ENCODE data around the gene PLPPR5. TPM values are rescaled to one million over a fixed set of nuclear protein-coding genes. Genes with fewer than 3 reads are reported as not detected.
"Not testable (repeated sequence)": the region's sequence is repeated elsewhere in the genome, so short reads cannot be mapped to it uniquely, and the experiment has no call there.

PLPPR5 gene
- polyA plus RNA-seq = not detected

GRCh38 chr1:99004861-99005442 lies at the start of gene PLPPR5:
Gene PLPPR5, minus strand, starts transcription at chr1:99004861. Its CDS starts 190 bp downstream, at chr1:99004671.
- Mint-ChIP-seq H3K27ac (no peak within 1 kb of the TSS), H3K4me1 (peaks cover 0 to 3% of the 10 kb centered on the region in 2 donors), H3K36me3 (no peaks in the 10 kb centered on the region)

GRCh38 chr1:99051611-99052283 lies 47.1 kb upstream of the PLPPR5 start:
- Mint-ChIP-seq H3K27me3 (ENCODE audit: low read depth in 3 of 3) (peaks cover 0 to 3% (median 0%) of the 10 kb centered on the region in 3 donors), H3K27ac (no peak overlapping the region), H3K36me3 (no peaks in the 10 kb centered on the region), H3K4me1 (no peaks in the 10 kb centered on the region), H3K9me3 (peaks cover 0 to 7% (median 0%) of the 10 kb centered on the region in 6 donors), H3K4me3 (no peak overlapping the region)
- DNase-seq = no peak

More at GRCh38 chr1:99004861-99005442, at the start of gene PLPPR5:
- DNase-seq = no peak
- H3K9me3 Mint-ChIP-seq = peaks cover 0 to 12% (median 3%) of the 10 kb centered on the region in 6 donors
- peak within 1 kb of the TSS in 2 of 5 donors; percentile 18 to 40 for H3K4me3 Mint-ChIP-seq
- H3K27me3 Mint-ChIP-seq (ENCODE audit: low read depth in 3 of 3) = peaks cover 4 to 27% (median 7%) of the 10 kb centered on the region in 3 donors

GRCh38 chr1:99049745-99050144 lies 45.1 kb upstream of the PLPPR5 start:
- DNase-seq = no peak
- no peak overlapping the region for H3K27ac Mint-ChIP-seq
- H3K4me1 Mint-ChIP-seq = no peaks in the 10 kb centered on the region
- H3K9me3 Mint-ChIP-seq = peaks cover 0 to 7% (median 0%) of the 10 kb centered on the region in 6 donors
- H3K27me3 Mint-ChIP-seq (ENCODE audit: low read depth in 3 of 3) = peaks cover 0 to 3% (median 0%) of the 10 kb centered on the region in 3 donors
- H3K4me3 Mint-ChIP-seq = no peak overlapping the region
- no peaks in the 10 kb centered on the region for H3K36me3 Mint-ChIP-seq

GRCh38 chr1:99036746-99037145 lies 32.1 kb upstream of the PLPPR5 start:
- not testable (repeated sequence) for H3K27ac Mint-ChIP-seq; H3K27me3 Mint-ChIP-seq (ENCODE audit: low read depth in 3 of 3); DNase-seq; H3K36me3 Mint-ChIP-seq; H3K4me1 Mint-ChIP-seq; H3K4me3 Mint-ChIP-seq
- peaks cover 9 to 37% (median 16%) of the 10 kb centered on the region in 6 donors for H3K9me3 Mint-ChIP-seq

- Mint-ChIP-seq H3K4me1 (no peaks in the 10 kb centered on the region), H3K4me3 (no peak overlapping the region), H3K36me3 (no peaks in the 10 kb centered on the region), H3K9me3 (peaks cover 0 to 3% (median 2%) of the 10 kb centered on the region in 6 donors), H3K27ac (no peak overlapping the region), H3K27me3 (ENCODE audit: low read depth in 3 of 3) (peaks cover 0 to 3% (median 2%) of the 10 kb centered on the region in 3 donors)
- DNase-seq = no peak
Observed at GRCh38 chr1:99018313-99018712, 13.7 kb upstream of the PLPPR5 start.

- Mint-ChIP-seq H3K27ac (no peak overlapping the region), H3K4me3 (no peak overlapping the region), H3K27me3 (ENCODE audit: low read depth in 3 of 3) (peaks cover 0 to 3% (median 2%) of the 10 kb centered on the region in 3 donors), H3K9me3 (peaks cover 0 to 3% (median 2%) of the 10 kb centered on the region in 6 donors), H3K36me3 (no peaks in the 10 kb centered on the region), H3K4me1 (no peaks in the 10 kb centered on the region)
- no peak for DNase-seq
Observed at GRCh38 chr1:99017655-99018054, 13.0 kb upstream of the PLPPR5 start.

GRCh38 chr1:99010679-99011078 lies 6.0 kb upstream of the PLPPR5 start:
- no peak for DNase-seq
- Mint-ChIP-seq H3K4me3 (no peak overlapping the region), H3K27ac (no peak overlapping the region), H3K9me3 (peaks cover 0 to 3% (median under 1%) of the 10 kb centered on the region in 6 donors), H3K27me3 (ENCODE audit: low read depth in 3 of 3) (peaks cover 4 to 13% (median 4%) of the 10 kb centered on the region in 3 donors), H3K4me1 (no peaks in the 10 kb centered on the region), H3K36me3 (no peaks in the 10 kb centered on the region)

GRCh38 chr1:99007366-99007765 lies 2.7 kb upstream of the PLPPR5 start:
- Mint-ChIP-seq H3K27me3 (ENCODE audit: low read depth in 3 of 3) (peaks cover 4 to 16% (median 7%) of the 10 kb centered on the region in 3 donors), H3K27ac (no peak overlapping the region)

GRCh38 chr1:99005537-99005942 lies 879 bp upstream of the PLPPR5 start:
- Mint-ChIP-seq H3K36me3 (no peaks in the 10 kb centered on the region), H3K9me3 (peaks cover 0 to 12% (median 3%) of the 10 kb centered on the region in 6 donors), H3K27ac (no peak overlapping the region), H3K27me3 (ENCODE audit: low read depth in 3 of 3) (peaks cover 4 to 24% (median 7%) of the 10 kb centered on the region in 3 donors), H3K4me3 (peak overlapping the region in 1 of 5 donors; percentile 18), H3K4me1 (peaks cover 0 to 3% of the 10 kb centered on the region in 2 donors)
- DNase-seq = no peak

More at GRCh38 chr1:99007366-99007765, 2.7 kb upstream of the PLPPR5 start:
- H3K36me3 Mint-ChIP-seq = no peaks in the 10 kb centered on the region
- no peak overlapping the region for H3K4me3 Mint-ChIP-seq
- H3K4me1 Mint-ChIP-seq = peaks cover 0 to 3% of the 10 kb centered on the region in 2 donors
- DNase-seq = no peak
- H3K9me3 Mint-ChIP-seq = peaks cover 0 to 12% (median 2%) of the 10 kb centered on the region in 6 donors

- Mint-ChIP-seq H3K9me3 (peaks cover 0 to 12% (median 3%) of the 10 kb centered on the region in 6 donors), H3K27ac (no peak overlapping the region), H3K4me3 (peak overlapping the region in 1 of 5 donors; percentile 40), H3K4me1 (peaks cover 0 to 3% of the 10 kb centered on the region in 2 donors), H3K36me3 (no peaks in the 10 kb centered on the region), H3K27me3 (ENCODE audit: low read depth in 3 of 3) (peaks cover 4 to 27% (median 11%) of the 10 kb centered on the region in 3 donors)
- DNase-seq = no peak
Observed at GRCh38 chr1:99004254-99004860, 304 bp downstream of the PLPPR5 start.

GRCh38 chr1:99003581-99004253 lies 944 bp downstream of the PLPPR5 start:
- Mint-ChIP-seq H3K36me3 (no peaks in the 10 kb centered on the region), H3K9me3 (peaks cover 0 to 12% (median 3%) of the 10 kb centered on the region in 6 donors), H3K27ac (no peak overlapping the region), H3K27me3 (ENCODE audit: low read depth in 3 of 3) (peaks cover 4 to 27% (median 13%) of the 10 kb centered on the region in 3 donors), H3K4me1 (peaks cover 0 to 3% of the 10 kb centered on the region in 2 donors), H3K4me3 (peak overlapping the region in 1 of 5 donors; percentile 40)
- no peak for DNase-seq

GRCh38 chr1:98992844-98993243 lies 11.8 kb downstream of the PLPPR5 start:
- peaks cover 0 to 2% (median 0%) of the 10 kb centered on the region in 6 donors for H3K9me3 Mint-ChIP-seq

GRCh38 chr1:98991127-98992012 lies 13.3 kb downstream of the PLPPR5 start:
- H3K36me3 Mint-ChIP-seq = no peaks in the 10 kb centered on the region
- H3K9me3 Mint-ChIP-seq = peaks cover 0 to 5% (median 0%) of the 10 kb centered on the region in 6 donors
- no peaks in the 10 kb centered on the region for H3K27me3 Mint-ChIP-seq (ENCODE audit: low read depth in 3 of 3)
- H3K27ac Mint-ChIP-seq = no peak overlapping the region
- H3K4me3 Mint-ChIP-seq = no peak overlapping the region
- no peaks in the 10 kb centered on the region for H3K4me1 Mint-ChIP-seq
- no peak for DNase-seq

More at GRCh38 chr1:98992844-98993243, 11.8 kb downstream of the PLPPR5 start:
- Mint-ChIP-seq H3K27me3 (ENCODE audit: low read depth in 3 of 3) (no peaks in the 10 kb centered on the region), H3K36me3 (no peaks in the 10 kb centered on the region), H3K4me1 (no peaks in the 10 kb centered on the region), H3K27ac (no peak overlapping the region), H3K4me3 (no peak overlapping the region)
- DNase-seq = no peak

Measured in immature natural killer cell (primary cell).